Fibroblast of villous mesenchyme (primary cell): Measurements from ENCODE around the gene KAZN. TPM values are rescaled to one million over a fixed set of nuclear protein-coding genes. Genes with fewer than 3 reads are reported as not detected.

Source experiments
- DNase-seq: peaks from one replicate; pipeline ENCODE4 v3.0.0-alpha.2; 2010; ENCODE audit warnings: low read depth
- H3K4me3 ChIP-seq: 2 replicates; pipeline ENCODE4 v1.5.1; 2011; ENCODE audit warnings: low read depth, mild to moderate bottlenecking, low read length
- CTCF ChIP-seq: IDR thresholded peaks from 2 replicates; pipeline ENCODE4 v1.5.1; 2012; ENCODE audit warnings: low read depth, mild to moderate bottlenecking, low read length; ENCODE audit not compliant: insufficient read depth
- total RNA-seq: library from RNA; depleted of rRNA; stranded (reverse); fragments of >200 nt; gene quantifications from 2 replicates; pipeline ENCODE4 v1.2.3, GENCODE V29; 2012

Gene KAZN
- total RNA-seq, 1 donor = 8.6 TPM

GRCh38 chr1:14672005-14672404 is 73.5 kb downstream of the KAZN start:
- no peak for TF ChIP-seq CTCF
- no peak for DNase-seq

GRCh38 chr1:14674030-14674429 is 75.5 kb downstream of the KAZN start:
- no peak for DNase-seq
- no peak overlapping the region for H3K4me3 ChIP-seq
- TF ChIP-seq CTCF = no peak

More at GRCh38 chr1:14672005-14672404, 73.5 kb downstream of the KAZN start:
- H3K4me3 ChIP-seq = no peak overlapping the region

- TF ChIP-seq CTCF = no peak
- DNase-seq = no peak
- no peak overlapping the region for H3K4me3 ChIP-seq
Observed at GRCh38 chr1:14676400-14676799, 77.9 kb downstream of the KAZN start.

- TF ChIP-seq CTCF = no peak
- no peak overlapping the region for H3K4me3 ChIP-seq
- DNase-seq = no peak
Observed at GRCh38 chr1:14677292-14677971, 78.9 kb downstream of the KAZN start.

GRCh38 chr1:14678011-14678638 is 79.6 kb downstream of the KAZN start:
- no peak for TF ChIP-seq CTCF
- H3K4me3 ChIP-seq = no peak overlapping the region
- no peak for DNase-seq

GRCh38 chr1:14679027-14679688 is 80.7 kb downstream of the KAZN start:
- no peak for DNase-seq
- no peak for TF ChIP-seq CTCF
- H3K4me3 ChIP-seq = no peak overlapping the region
